ENCODE results near the gene SCMH1.

SCMH1 gene

DNA sequence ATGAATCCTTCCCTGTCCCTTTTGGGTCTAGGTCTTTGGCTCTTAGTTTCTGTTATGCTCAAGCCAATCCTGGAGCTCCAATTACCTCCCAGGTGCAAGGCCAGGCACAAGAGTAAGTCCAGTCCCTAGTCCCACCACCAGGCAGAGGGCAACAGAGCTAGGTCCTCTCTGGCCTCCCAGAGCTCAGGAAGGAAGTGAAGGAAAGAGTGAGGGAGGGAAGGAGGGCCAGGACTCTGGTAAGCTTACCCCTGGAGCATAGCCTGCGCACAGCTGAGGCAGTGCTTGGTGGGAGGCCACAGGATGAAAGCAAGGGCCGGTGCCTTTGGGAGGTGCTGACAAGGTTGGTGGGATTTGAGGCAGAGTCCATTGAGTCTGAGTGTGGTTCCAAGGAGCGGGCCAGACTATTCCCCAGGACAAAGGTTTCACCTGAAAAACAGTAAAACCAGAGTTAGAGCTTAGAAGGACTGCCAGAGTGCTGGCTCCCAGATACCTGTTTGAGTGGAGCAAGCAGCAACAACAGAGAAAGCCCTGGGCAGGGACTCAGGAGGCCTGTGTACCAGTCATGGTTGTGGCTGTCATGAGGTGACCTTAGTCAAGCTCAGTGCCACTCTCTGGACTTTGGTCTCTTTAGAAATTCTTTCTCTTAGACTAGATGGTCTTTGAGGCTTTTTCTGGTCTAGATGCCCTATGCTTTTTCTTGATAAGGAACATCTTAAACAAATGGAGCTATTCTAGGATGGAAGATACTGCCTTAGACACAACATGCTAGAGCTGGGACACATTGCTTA lies 204.8 kb downstream of the SCMH1 start:
- Histone ChIP-seq H3K9ac (ENCODE audit: low read length) (no peak overlapping the region), H2AFZ (ENCODE audit: low read length) (no peak overlapping the region), H4K20me1 (ENCODE audit: insufficient read depth, low read length) (no peaks in the 10 kb centered on the region), H3K27me3 (ENCODE audit: insufficient read depth, low read length) (no peaks in the 10 kb centered on the region), H3F3A (ENCODE audit: insufficient read depth, low read length) (no peaks in the 10 kb centered on the region), H3K36me3 (ENCODE audit: insufficient read depth, low read length) (peaks cover 32% of the 10 kb centered on the region), H3K4me2 (ENCODE audit: low read length) (no peak overlapping the region), H3K9me3 (ENCODE audit: low read length) (no peaks in the 10 kb centered on the region), H3K4me3 (ENCODE audit: low read depth, low read length, poor library complexity, severe bottlenecking) (no peak overlapping the region), H3K4me1 (ENCODE audit: insufficient read depth, low read length, severe bottlenecking) (no peaks in the 10 kb centered on the region), H3K9me2 (ENCODE audit: low read depth, low read length) (no peaks in the 10 kb centered on the region), H3K79me2 (ENCODE audit: insufficient read depth, low read length) (no peaks in the 10 kb centered on the region), H3K27ac (ENCODE audit: low read depth, low read length, poor library complexity, severe bottlenecking) (no peak overlapping the region)
- no peak for TF ChIP-seq EZH2 (IDR thresholded peaks at IDR 0.05; ENCODE audit: borderline replicate concordance, low read length)
- TF ChIP-seq, protein P1, sequence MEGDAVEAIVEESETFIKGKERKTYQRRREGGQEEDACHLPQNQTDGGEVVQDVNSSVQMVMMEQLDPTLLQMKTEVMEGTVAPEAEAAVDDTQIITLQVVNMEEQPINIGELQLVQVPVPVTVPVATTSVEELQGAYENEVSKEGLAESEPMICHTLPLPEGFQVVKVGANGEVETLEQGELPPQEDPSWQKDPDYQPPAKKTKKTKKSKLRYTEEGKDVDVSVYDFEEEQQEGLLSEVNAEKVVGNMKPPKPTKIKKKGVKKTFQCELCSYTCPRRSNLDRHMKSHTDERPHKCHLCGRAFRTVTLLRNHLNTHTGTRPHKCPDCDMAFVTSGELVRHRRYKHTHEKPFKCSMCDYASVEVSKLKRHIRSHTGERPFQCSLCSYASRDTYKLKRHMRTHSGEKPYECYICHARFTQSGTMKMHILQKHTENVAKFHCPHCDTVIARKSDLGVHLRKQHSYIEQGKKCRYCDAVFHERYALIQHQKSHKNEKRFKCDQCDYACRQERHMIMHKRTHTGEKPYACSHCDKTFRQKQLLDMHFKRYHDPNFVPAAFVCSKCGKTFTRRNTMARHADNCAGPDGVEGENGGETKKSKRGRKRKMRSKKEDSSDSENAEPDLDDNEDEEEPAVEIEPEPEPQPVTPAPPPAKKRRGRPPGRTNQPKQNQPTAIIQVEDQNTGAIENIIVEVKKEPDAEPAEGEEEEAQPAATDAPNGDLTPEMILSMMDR (IDR thresholded peaks at IDR 0.05; ENCODE audit: low read length): no peak

DNA sequence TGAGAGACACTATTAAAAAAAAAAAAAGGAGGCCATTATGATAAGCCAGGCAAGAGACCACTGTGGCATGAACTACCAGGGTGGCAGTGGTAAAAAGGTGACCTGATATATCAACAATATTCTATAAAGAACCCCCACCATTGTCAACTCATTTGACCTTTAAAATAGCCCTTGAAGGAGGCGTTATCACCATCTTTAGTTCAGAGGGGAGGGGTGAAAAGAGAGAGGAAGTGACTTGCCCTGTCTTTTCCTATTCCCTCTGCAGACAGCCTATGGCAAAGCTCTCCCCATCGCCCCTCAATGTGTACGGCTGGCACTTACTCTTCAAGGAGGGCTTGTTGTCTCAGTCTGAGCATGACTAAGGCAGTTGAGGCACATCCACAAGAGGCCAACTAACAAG lies 208.8 kb downstream of the SCMH1 start:
- Histone ChIP-seq H3K27ac (ENCODE audit: low read depth, low read length, poor library complexity, severe bottlenecking) (no peak overlapping the region), H4K20me1 (ENCODE audit: insufficient read depth, low read length) (no peaks in the 10 kb centered on the region), H3K4me3 (ENCODE audit: low read depth, low read length, poor library complexity, severe bottlenecking) (no peak overlapping the region), H3K4me1 (ENCODE audit: insufficient read depth, low read length, severe bottlenecking) (no peaks in the 10 kb centered on the region), H3F3A (ENCODE audit: insufficient read depth, low read length) (no peaks in the 10 kb centered on the region), H3K9me3 (ENCODE audit: low read length) (no peaks in the 10 kb centered on the region), H3K36me3 (ENCODE audit: insufficient read depth, low read length) (peaks cover 45% of the 10 kb centered on the region), H3K4me2 (ENCODE audit: low read length) (no peak overlapping the region), H2AFZ (ENCODE audit: low read length) (no peak overlapping the region), H3K79me2 (ENCODE audit: insufficient read depth, low read length) (no peaks in the 10 kb centered on the region), H3K9me2 (ENCODE audit: low read depth, low read length) (no peaks in the 10 kb centered on the region), H3K27me3 (ENCODE audit: insufficient read depth, low read length) (no peaks in the 10 kb centered on the region), H3K9ac (ENCODE audit: low read length) (no peak overlapping the region)
- TF ChIP-seq, protein P1 (IDR thresholded peaks at IDR 0.05; ENCODE audit: low read length): no peak
- no peak for TF ChIP-seq EZH2 (IDR thresholded peaks at IDR 0.05; ENCODE audit: borderline replicate concordance, low read length)

DNA sequence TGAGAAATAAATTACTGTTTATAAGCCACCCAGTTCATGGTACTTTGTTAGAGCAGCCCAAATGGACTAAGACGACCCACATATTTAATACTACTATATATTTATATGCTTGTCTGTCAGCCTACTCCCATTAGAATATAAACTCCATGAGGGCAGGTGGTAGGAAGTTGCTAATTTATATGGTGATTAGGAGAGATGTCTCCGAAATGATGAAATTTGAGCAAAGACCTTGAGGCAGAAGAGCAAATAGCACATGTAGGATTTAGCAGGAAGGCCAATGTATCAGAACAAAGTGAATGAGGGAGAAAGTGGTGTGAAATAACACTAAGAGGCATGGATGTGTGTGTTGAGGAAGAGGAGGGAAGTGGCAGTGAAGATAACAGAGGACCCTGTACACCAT lies 210.0 kb downstream of the SCMH1 start:
- no peaks in the 10 kb centered on the region for H3F3A ChIP-seq (ENCODE audit: insufficient read depth, low read length)
- TF ChIP-seq EZH2 (IDR thresholded peaks at IDR 0.05; ENCODE audit: borderline replicate concordance, low read length): no peak
- TF ChIP-seq, protein P1 (IDR thresholded peaks at IDR 0.05; ENCODE audit: low read length): no peak

More for the DNA sequence above, 210.0 kb downstream of the SCMH1 start:
- Histone ChIP-seq H3K27me3 (ENCODE audit: insufficient read depth, low read length) (no peaks in the 10 kb centered on the region), H3K9me3 (ENCODE audit: low read length) (no peaks in the 10 kb centered on the region), H3K4me2 (ENCODE audit: low read length) (no peak overlapping the region), H3K79me2 (ENCODE audit: insufficient read depth, low read length) (no peaks in the 10 kb centered on the region), H3K9ac (ENCODE audit: low read length) (no peak overlapping the region), H3K9me2 (ENCODE audit: low read depth, low read length) (no peaks in the 10 kb centered on the region), H2AFZ (ENCODE audit: low read length) (no peak overlapping the region), H4K20me1 (ENCODE audit: insufficient read depth, low read length) (no peaks in the 10 kb centered on the region), H3K4me1 (ENCODE audit: insufficient read depth, low read length, severe bottlenecking) (no peaks in the 10 kb centered on the region), H3K36me3 (ENCODE audit: insufficient read depth, low read length) (peaks cover 39% of the 10 kb centered on the region), H3K4me3 (ENCODE audit: low read depth, low read length, poor library complexity, severe bottlenecking) (no peak overlapping the region), H3K27ac (ENCODE audit: low read depth, low read length, poor library complexity, severe bottlenecking) (no peak overlapping the region)
